GM10248 (cell line): ENCODE measurements around the gene TSPAN15.

Experiments
- CTCF ChIA-PET: fragments of 300-600 bp; sonication (Branson Sonifier 250); formaldehyde crosslinking; extraction: SDS; loops from one replicate; lab custom pipeline; 2021; ENCODE audit warnings: antibody characterized with exemption; lab: Yijun Ruan, JAX
- POLR2A ChIA-PET: fragments of 350-650 bp; sonication (Branson Sonifier 250); formaldehyde crosslinking; extraction: SDS; loops from one replicate; lab custom pipeline; 2020; ENCODE audit warnings: antibody characterized with exemption; lab: Yijun Ruan, JAX
- DNase-seq: peaks from one replicate; pipeline ENCODE4 v3.0.0; 2012; ENCODE audit errors: extremely low spot score
- CTCF ChIP-seq: IDR thresholded peaks from 2 replicates; pipeline ENCODE4 v1.5.1; 2012; ENCODE audit warnings: mild to moderate bottlenecking, low read depth; ENCODE audit errors: extremely low read depth, missing control alignments, control extremely low read depth

The TSPAN15 gene

GRCh38 chr10:69470463-69471384 lies 19.5 kb downstream of the TSPAN15 start:
- DNase-seq: no peak
- TF ChIP-seq CTCF: no peak
- ChIA-PET CTCF (interaction anchor here (1.2 kb wide), 2 partner anchors 19 to 21 kb away, joined by 3 read pairs; partner anchors contain the start of gene TSPAN15), POLR2A (no interaction called here)

GRCh38 chr10:69472142-69472541 lies 20.9 kb downstream of the TSPAN15 start:
- TF ChIP-seq CTCF: no peak
- CTCF ChIA-PET: interaction anchor here (1.2 kb wide), 1 partner anchor 21 kb away, joined by 3 read pairs; the partner anchor contains the start of gene TSPAN15
- POLR2A ChIA-PET: no interaction called here
- no peak for DNase-seq

GRCh38 chr10:69472544-69472943 lies 21.3 kb downstream of the TSPAN15 start:
- CTCF ChIA-PET: no interaction called here
- no peak for TF ChIP-seq CTCF
- POLR2A ChIA-PET: no interaction called here

GRCh38 chr10:69473304-69473990 lies 22.2 kb downstream of the TSPAN15 start:
- ChIA-PET CTCF (no interaction called here), POLR2A (no interaction called here)
- TF ChIP-seq CTCF: no peak
- DNase-seq: no peak

More at GRCh38 chr10:69472544-69472943, 21.3 kb downstream of the TSPAN15 start:
- no peak for DNase-seq

GRCh38 chr10:69474742-69475432 lies 23.6 kb downstream of the TSPAN15 start:
- TF ChIP-seq CTCF: no peak
- DNase-seq: no peak
- ChIA-PET POLR2A (no interaction called here), CTCF (no interaction called here)

GRCh38 chr10:69475433-69475830 lies 24.2 kb downstream of the TSPAN15 start:
- CTCF ChIA-PET: no interaction called here
- TF ChIP-seq CTCF: no peak
- POLR2A ChIA-PET: no interaction called here
- DNase-seq: no peak
